ENCODE results near the gene GRK5. TPM values are rescaled to one million over a fixed set of nuclear protein-coding genes. Genes with fewer than 3 reads are reported as not detected.

The GRK5 gene
- total and polyA plus RNA-seq, 8 donors: 34.6 to 60.8 (median 54.5) TPM

DNA sequence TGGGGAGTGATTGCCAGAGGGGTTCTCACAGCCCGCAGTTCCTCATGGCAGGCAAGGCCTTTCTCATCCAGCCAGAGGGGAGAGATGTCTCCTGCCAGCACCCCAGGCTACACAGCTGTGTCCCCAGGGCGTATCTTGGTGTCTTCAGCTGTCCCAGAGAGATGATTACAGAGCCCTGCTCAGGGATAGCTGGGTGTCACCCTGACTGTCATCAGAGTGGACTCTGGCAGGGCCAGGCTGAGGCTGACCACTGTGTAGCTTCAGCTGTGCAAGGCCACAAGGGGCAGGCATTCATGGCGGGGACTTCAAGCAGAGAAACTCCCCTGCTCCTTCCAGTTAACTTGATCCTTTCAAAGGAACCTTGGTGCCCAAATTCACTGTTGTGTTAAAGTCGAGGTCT is 211.0 kb downstream of the GRK5 start:
- Histone ChIP-seq H3K27me3 (no peaks in the 10 kb centered on the region), H3K27ac (no peak overlapping the region), H3K36me3 (no peaks in the 10 kb centered on the region), H3K9me3 (no peaks in the 10 kb centered on the region), H3K4me1 (peaks cover 6% of the 10 kb centered on the region in 2 donors), H3K4me3 (no peak overlapping the region)
- TF ChIP-seq, protein P1, sequence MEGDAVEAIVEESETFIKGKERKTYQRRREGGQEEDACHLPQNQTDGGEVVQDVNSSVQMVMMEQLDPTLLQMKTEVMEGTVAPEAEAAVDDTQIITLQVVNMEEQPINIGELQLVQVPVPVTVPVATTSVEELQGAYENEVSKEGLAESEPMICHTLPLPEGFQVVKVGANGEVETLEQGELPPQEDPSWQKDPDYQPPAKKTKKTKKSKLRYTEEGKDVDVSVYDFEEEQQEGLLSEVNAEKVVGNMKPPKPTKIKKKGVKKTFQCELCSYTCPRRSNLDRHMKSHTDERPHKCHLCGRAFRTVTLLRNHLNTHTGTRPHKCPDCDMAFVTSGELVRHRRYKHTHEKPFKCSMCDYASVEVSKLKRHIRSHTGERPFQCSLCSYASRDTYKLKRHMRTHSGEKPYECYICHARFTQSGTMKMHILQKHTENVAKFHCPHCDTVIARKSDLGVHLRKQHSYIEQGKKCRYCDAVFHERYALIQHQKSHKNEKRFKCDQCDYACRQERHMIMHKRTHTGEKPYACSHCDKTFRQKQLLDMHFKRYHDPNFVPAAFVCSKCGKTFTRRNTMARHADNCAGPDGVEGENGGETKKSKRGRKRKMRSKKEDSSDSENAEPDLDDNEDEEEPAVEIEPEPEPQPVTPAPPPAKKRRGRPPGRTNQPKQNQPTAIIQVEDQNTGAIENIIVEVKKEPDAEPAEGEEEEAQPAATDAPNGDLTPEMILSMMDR (IDR thresholded peaks at IDR 0.05): no peak
- intact Hi-C loops (cut with DNase I): loop anchor here in 1 of 2 donors (10.0 kb wide), 1 partner anchor 214 kb away; the partner anchor contains the start of gene GRK5
- ATAC-seq (no peak), DNase-seq (peak in 1 of 4 donors; percentile 39)

DNA sequence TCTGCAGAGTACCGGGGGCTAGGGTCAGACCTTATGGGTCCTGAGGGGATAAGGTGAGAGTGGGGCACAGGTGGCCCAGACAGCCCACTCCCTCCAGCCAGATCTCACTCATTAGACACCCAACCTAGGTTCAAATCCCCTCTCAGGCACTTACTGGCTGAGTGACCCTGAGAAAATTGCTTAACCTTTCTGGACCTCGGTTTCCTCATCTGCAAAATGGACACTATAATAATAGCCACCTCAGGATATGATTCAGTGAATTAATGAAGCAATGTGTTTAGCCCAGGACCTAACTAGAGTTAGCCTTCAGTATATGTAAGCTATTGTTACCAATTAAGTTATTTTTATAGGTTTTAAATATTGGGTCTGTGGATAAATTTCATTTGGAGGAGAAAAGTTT is 212.6 kb downstream of the GRK5 start:
- ATAC-seq (no peak), DNase-seq (peak in 1 of 4 donors; percentile 22)
- TF ChIP-seq, protein P1 (IDR thresholded peaks at IDR 0.05): no peak
- H3K36me3 ChIP-seq: no peaks in the 10 kb centered on the region
- H3K27ac ChIP-seq: no peak overlapping the region
- H3K9me3 ChIP-seq: no peaks in the 10 kb centered on the region
- no peak overlapping the region for H3K4me3 ChIP-seq
- no peaks in the 10 kb centered on the region for H3K4me1 ChIP-seq
- no peaks in the 10 kb centered on the region for H3K27me3 ChIP-seq
- intact Hi-C loops (cut with DNase I): loop anchor here in 1 of 2 donors (10.0 kb wide), 1 partner anchor 215 kb away; the partner anchor contains the start of gene GRK5

DNA sequence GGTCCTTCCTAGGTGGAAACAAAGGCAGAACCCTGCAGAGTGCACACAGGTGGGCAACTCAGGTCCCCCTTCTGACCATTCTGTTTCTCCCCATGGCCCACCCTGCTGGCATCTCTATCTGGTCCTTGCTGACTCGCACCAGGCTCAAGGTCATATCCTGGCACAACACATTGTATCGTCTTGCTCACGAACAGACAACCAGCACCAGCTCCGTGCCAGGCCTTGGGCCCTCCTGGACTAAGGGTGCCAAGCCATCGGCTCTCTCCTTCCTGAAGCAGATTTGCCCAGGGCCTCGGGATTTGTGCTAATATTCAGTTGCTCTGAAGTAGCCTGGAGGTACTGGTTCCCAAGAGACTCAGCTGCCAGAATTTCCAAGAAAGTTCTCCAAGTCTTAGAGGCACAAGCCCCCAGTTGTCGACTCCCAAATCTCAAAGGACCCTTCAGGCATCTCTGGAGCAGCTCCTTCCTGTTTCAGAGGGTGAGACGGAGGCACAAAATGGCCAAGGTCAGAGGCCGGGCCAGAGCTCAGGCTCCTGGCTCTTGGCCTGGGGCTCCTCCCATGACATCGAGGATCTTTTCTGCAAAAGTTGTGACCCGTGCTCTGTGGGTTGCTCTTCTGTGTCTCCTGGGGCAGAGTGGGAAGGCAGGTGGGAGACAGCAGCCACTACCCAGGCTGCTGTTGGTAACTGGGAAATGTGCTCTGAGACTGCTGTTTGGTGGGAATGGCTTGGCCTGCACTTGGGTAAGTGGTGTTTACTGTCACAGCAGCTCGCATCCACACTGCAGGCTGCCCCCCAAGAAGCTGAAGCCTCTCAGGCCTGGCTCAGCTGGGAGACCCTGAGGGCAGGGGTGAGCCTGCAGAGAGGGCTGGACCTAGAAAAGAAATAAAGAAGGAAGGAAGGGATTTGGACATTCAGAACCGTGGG is 213.8 kb downstream of the GRK5 start:
- DNase-seq: peak in 1 of 4 donors; percentile 42
- H3K36me3 ChIP-seq: peaks cover 0 to 10% of the 10 kb centered on the region in 2 donors
- peak overlapping the region in 1 of 2 donors; percentile 25 for H3K27ac ChIP-seq
- intact Hi-C loops (cut with DNase I): no loop called here
- H3K4me3 ChIP-seq: no peak overlapping the region
- no peaks in the 10 kb centered on the region for H3K27me3 ChIP-seq
- no peaks in the 10 kb centered on the region for H3K4me1 ChIP-seq
- ATAC-seq: no peak
- H3K9me3 ChIP-seq: no peaks in the 10 kb centered on the region
- TF ChIP-seq, protein P1 (IDR thresholded peaks at IDR 0.05): no peak

DNA sequence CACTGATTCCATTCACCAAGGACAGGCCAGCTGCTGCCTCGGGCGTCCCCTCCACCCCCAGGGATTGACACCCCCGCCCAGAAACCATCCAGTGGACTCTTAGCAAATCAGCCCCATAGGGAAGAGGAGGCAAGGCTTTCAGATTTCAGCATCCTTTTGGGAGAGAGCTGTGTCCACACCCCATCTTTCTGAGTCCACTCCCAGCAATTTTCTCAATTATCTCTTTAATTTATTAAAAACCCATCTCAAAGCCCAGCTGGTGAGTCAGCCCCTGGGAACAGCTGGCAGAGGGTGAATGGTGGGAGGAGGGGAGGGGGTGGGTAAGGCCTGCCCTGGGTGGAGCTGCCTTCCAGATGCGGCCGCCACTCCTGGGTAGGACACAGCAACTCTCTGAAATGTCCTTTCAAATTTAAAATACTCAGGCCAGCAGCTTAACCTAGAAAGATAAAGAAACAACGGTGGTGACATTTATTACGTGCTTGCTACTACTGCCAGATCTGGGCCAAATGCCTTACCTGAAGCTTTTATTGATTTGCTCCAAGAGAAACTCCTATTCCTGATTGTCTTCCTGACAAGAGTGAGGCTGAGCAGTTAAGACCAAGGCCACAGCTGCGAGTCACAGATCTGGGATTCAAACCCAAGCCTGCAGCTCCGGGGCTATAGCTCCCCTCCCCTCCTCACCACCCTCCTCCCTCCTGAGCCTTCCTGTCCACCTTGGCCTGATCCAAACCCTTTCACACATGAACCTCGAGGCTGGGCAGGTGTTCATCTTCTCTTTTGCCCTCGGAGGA is 214.7 kb downstream of the GRK5 start:
- intact Hi-C loops (cut with DNase I): no loop called here
- H3K4me3 ChIP-seq: no peak overlapping the region
- ATAC-seq (no peak), DNase-seq (peak in 1 of 4 donors; percentile 34)
- TF ChIP-seq, protein P1 (IDR thresholded peaks at IDR 0.05): no peak
- H3K27ac ChIP-seq: peak overlapping the region in 1 of 2 donors; percentile 25
- H3K36me3 ChIP-seq: peaks cover 0 to 15% of the 10 kb centered on the region in 2 donors
- no peaks in the 10 kb centered on the region for H3K27me3 ChIP-seq
- no peaks in the 10 kb centered on the region for H3K9me3 ChIP-seq
- no peaks in the 10 kb centered on the region for H3K4me1 ChIP-seq

Measured in left lung (tissue), 10 donors.